ENCODE measurements around the gene TBX5.

The TBX5 gene

DNA sequence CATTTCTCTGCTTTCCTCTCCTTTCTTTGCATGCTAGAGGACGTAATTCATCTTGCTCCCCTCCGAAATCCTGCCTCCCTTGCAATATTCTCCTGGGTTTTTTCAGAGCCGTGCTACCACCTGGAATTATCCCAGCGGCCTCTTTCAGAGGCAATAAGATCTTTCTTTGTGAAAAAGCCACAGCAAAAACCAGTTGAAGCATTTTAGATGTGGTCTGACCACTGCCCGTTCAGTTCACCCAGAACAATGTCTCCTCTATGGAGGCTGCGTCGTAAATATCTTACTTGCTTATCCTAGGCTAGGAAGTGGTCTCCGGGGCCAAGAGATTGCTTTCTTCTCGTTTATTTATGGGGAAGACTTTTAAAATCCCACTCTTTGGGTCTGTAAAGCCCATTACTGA lies 85.8 kb downstream of the TBX5 start:
- H3K27ac ChIP-seq = no peak overlapping the region
- TF ChIP-seq, protein P1, sequence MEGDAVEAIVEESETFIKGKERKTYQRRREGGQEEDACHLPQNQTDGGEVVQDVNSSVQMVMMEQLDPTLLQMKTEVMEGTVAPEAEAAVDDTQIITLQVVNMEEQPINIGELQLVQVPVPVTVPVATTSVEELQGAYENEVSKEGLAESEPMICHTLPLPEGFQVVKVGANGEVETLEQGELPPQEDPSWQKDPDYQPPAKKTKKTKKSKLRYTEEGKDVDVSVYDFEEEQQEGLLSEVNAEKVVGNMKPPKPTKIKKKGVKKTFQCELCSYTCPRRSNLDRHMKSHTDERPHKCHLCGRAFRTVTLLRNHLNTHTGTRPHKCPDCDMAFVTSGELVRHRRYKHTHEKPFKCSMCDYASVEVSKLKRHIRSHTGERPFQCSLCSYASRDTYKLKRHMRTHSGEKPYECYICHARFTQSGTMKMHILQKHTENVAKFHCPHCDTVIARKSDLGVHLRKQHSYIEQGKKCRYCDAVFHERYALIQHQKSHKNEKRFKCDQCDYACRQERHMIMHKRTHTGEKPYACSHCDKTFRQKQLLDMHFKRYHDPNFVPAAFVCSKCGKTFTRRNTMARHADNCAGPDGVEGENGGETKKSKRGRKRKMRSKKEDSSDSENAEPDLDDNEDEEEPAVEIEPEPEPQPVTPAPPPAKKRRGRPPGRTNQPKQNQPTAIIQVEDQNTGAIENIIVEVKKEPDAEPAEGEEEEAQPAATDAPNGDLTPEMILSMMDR (IDR thresholded peaks at IDR 0.05; ENCODE audit: low read depth, low read length, missing control alignments) = no peak
- DNase-seq = no peak
- no peak overlapping the region for H3K4me3 ChIP-seq (ENCODE audit: low read depth, low read length)
- no peaks in the 10 kb centered on the region for H3K27me3 ChIP-seq (replicated peaks)
- in situ Hi-C loops (cut with HindIII; ENCODE audit: low pct_ligation_motif_present, low sequenced_read_pairs) = no loop called here
- H3K36me3 ChIP-seq (replicated peaks) = no peaks in the 10 kb centered on the region

DNA sequence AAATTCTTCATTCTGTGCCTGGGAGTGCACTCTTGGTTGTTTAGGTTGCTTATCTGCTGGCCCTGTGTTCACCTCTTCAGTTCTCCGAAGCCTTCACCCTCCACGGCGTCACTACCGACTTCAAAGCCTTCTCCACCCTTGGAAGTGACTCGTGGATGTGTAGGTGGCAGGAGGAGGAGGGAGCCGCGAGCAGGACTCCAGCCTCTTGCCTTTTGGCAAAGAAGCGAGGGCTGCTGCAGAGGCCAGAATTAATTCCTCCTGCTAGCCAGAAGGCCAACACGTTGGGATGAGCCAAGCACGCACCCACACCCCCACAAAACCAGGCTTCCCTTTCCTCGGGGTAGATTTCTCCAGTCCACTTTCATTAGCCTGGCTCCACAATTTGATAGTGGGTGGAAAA lies 86.5 kb downstream of the TBX5 start:
- Histone ChIP-seq H3K4me3 (ENCODE audit: low read depth, low read length) (no peak overlapping the region), H3K27me3 (replicated peaks) (no peaks in the 10 kb centered on the region), H3K27ac (no peak overlapping the region), H3K36me3 (replicated peaks) (no peaks in the 10 kb centered on the region)
- in situ Hi-C loops (cut with HindIII; ENCODE audit: low pct_ligation_motif_present, low sequenced_read_pairs) = no loop called here
- TF ChIP-seq, protein P1 (IDR thresholded peaks at IDR 0.05; ENCODE audit: low read depth, low read length, missing control alignments) = no peak
- no peak for DNase-seq

DNA sequence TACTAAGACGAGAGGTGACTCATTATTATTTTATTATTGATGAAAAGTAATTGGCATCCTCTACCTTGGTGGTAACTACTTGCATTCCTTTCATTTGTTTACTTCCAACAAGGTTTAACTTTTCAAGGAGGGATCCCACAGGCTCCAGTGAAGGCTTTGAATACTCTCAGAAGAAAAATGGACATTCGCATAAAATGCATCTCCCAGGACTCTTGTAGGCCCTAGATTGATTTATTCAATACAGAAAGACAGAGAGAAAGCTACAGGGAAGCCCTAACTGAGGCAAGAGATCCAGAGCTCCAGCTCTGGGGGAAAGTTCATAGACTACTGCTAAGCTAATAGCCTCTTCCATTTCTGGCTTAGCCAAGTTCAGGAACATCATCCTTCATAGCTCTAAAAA lies 87.0 kb downstream of the TBX5 start:
- no peak overlapping the region for H3K27ac ChIP-seq
- H3K4me3 ChIP-seq (ENCODE audit: low read depth, low read length) = no peak overlapping the region
- TF ChIP-seq, protein P1 (IDR thresholded peaks at IDR 0.05; ENCODE audit: low read depth, low read length, missing control alignments) = no peak
- DNase-seq = no peak
- H3K27me3 ChIP-seq (replicated peaks) = no peaks in the 10 kb centered on the region
- in situ Hi-C loops (cut with HindIII; ENCODE audit: low pct_ligation_motif_present, low sequenced_read_pairs) = no loop called here
- no peaks in the 10 kb centered on the region for H3K36me3 ChIP-seq (replicated peaks)

DNA sequence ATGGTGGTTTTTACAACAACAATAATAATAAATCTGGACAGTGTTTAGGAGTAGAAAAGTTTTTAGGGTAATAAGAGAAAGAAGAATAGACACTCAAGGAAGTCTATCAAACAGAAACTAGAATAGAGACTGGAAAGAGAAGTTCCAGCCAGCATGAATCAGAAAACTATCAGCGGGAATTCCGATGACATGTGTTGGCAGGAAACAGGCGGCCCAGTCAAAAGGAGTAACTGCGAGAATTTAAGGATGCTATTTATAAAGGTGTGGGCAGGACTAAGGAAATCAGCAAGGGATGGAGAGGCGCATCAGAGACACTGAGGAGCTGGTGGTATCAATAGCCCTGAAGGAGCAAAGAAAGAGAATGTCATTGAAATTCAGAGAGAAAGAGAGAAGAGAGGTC lies 89.9 kb downstream of the TBX5 start:
- Histone ChIP-seq H3K27me3 (replicated peaks) (no peaks in the 10 kb centered on the region), H3K27ac (no peak overlapping the region), H3K4me3 (ENCODE audit: low read depth, low read length) (no peak overlapping the region), H3K36me3 (replicated peaks) (no peaks in the 10 kb centered on the region)
- TF ChIP-seq, protein P1 (IDR thresholded peaks at IDR 0.05; ENCODE audit: low read depth, low read length, missing control alignments) = no peak
- in situ Hi-C loops (cut with HindIII; ENCODE audit: low pct_ligation_motif_present, low sequenced_read_pairs) = no loop called here
- peak; percentile 7 for DNase-seq

DNA sequence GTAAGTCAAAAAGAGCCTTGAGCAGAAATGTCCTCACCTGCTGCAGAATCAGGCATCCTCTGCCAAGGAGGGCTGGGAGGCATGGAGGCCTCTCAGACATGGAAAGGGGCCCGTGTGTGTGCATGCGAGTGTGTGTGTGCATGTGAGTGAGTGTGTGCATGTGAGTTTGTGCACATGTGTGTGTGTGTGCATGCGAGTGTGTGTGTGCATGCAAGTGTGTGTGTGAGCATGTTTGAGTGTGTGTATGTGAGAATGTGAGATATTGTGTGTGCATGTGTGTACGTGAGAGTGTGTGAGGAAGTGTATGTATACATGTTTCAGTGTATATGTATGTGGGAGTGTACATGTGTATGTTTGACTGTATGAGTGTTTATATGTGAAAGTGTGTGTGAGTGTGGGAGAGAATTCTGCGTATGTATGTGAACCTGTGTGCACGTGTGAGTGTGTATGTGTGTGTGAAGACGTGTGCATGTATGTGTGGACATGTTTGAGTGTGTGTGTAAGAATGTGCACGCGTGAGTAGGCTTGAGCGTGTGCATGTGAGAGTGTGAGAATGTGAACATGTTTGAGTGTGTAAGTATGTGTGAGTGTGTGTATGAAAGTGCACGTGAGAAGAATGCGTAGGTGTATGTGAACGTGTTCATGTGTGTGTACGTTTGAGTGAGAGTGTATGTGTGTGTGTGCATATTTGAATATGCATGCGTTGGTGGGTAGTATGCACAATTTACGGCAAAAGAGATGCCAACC lies 90.8 kb downstream of the TBX5 start:
- no peak for DNase-seq
- no peak overlapping the region for H3K4me3 ChIP-seq (ENCODE audit: low read depth, low read length)
- no peaks in the 10 kb centered on the region for H3K27me3 ChIP-seq (replicated peaks)
- in situ Hi-C loops (cut with HindIII; ENCODE audit: low pct_ligation_motif_present, low sequenced_read_pairs) = no loop called here
- TF ChIP-seq, protein P1 (IDR thresholded peaks at IDR 0.05; ENCODE audit: low read depth, low read length, missing control alignments) = no peak
- H3K27ac ChIP-seq = no peak overlapping the region
- H3K36me3 ChIP-seq (replicated peaks) = no peaks in the 10 kb centered on the region

DNA sequence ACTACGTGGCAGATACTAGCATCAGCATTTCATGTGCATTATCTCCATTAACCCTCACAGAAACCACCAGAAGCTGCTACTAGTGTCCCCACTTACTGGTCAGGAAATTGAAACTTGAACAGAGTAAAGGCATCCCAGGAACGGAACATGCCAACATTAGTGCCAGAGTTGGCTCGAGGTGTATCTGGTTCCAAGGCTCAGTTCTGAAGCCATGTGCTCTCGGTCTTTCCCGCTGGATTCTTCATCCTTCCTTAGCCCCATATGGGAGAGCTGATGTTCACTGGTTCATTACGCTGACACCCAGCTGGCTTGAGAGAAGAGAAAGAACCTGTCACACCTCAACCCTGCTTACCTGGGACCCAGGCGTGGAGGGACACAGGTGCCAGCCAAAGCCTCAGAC lies 91.5 kb downstream of the TBX5 start:
- Histone ChIP-seq H3K4me3 (ENCODE audit: low read depth, low read length) (no peak overlapping the region), H3K36me3 (replicated peaks) (no peaks in the 10 kb centered on the region), H3K27ac (no peak overlapping the region), H3K27me3 (replicated peaks) (no peaks in the 10 kb centered on the region)
- in situ Hi-C loops (cut with HindIII; ENCODE audit: low pct_ligation_motif_present, low sequenced_read_pairs) = no loop called here
- TF ChIP-seq, protein P1 (IDR thresholded peaks at IDR 0.05; ENCODE audit: low read depth, low read length, missing control alignments) = no peak
- no peak for DNase-seq

Data from brain microvascular endothelial cell (primary cell).